ENCODE measurements around the gene PRPF39. TPM values are rescaled to one million over a fixed set of nuclear protein-coding genes. Genes with fewer than 3 reads are reported as not detected.

The PRPF39 gene
- total and polyA plus RNA-seq, 2 of the 13 experiments (the other 11 are each of a cell fraction or from before 2014, with no cell fraction given) = 44.2 to 65.0 TPM

DNA sequence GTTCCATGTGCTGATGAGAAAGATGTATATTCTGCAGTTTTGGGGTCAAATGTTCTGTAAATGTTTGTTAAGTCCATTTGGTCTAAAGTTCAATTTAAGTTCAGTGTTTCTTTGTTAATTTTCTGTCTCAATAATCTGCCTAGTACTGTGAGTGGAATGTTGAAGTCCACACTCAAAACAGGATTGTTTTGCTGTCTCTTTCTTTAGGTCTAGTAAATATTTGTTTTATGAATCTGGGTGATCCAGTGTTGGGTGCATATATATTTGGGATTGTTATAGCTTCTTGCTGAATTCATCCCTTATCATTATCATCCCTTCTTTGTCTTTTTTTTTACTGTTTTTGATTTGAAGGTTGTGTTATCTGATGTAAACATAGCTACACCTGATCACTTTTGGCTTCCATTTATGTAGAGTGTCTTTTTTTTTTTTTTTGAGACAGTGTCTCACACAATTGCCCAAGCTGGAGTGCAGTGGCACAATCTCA lies 26.0 kb upstream of the PRPF39 start (continued):
- TF ChIP-seq, protein P1, sequence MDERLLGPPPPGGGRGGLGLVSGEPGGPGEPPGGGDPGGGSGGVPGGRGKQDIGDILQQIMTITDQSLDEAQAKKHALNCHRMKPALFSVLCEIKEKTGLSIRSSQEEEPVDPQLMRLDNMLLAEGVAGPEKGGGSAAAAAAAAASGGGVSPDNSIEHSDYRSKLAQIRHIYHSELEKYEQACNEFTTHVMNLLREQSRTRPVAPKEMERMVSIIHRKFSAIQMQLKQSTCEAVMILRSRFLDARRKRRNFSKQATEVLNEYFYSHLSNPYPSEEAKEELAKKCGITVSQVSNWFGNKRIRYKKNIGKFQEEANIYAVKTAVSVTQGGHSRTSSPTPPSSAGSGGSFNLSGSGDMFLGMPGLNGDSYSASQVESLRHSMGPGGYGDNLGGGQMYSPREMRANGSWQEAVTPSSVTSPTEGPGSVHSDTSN (CRISPR knock-in tag; IDR thresholded peaks at IDR 0.05) = no peak
- TF ChIP-seq ZBTB38 (CRISPR knock-in tag; IDR thresholded peaks at IDR 0.05) = no peak
- TF ChIP-seq MTF2 (CRISPR knock-in tag; IDR thresholded peaks at IDR 0.05; ENCODE audit: borderline replicate concordance) = no peak
- TF ChIP-seq ZNF230 (CRISPR knock-in tag; IDR thresholded peaks at IDR 0.05) = no peak
- TF ChIP-seq, protein P2, sequence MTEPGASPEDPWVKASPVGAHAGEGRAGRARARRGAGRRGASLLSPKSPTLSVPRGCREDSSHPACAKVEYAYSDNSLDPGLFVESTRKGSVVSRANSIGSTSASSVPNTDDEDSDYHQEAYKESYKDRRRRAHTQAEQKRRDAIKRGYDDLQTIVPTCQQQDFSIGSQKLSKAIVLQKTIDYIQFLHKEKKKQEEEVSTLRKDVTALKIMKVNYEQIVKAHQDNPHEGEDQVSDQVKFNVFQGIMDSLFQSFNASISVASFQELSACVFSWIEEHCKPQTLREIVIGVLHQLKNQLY (CRISPR knock-in tag; IDR thresholded peaks at IDR 0.05) = no peak
- no peak for TF ChIP-seq HHEX (CRISPR knock-in tag; IDR thresholded peaks at IDR 0.05)
- TF ChIP-seq EEA1 (CRISPR knock-in tag; IDR thresholded peaks at IDR 0.05; ENCODE audit: borderline replicate concordance) = no peak
- TF ChIP-seq SMAD1 (CRISPR knock-in tag; IDR thresholded peaks at IDR 0.05; ENCODE audit: borderline replicate concordance, low read depth) = no peak
- TF ChIP-seq DPF2 (CRISPR knock-in tag; IDR thresholded peaks at IDR 0.05; ENCODE audit: borderline replicate concordance, low read depth) = no peak; the same call in 1 of the 2 replicates
- TF ChIP-seq KMT2A (CRISPR knock-in tag; IDR thresholded peaks at IDR 0.05) = no peak
- TF ChIP-seq NR2F1 (CRISPR knock-in tag; IDR thresholded peaks at IDR 0.05) = peak; percentile 65 to 84; a peak in 3 of 4 replicates
- no peak for TF ChIP-seq ZNF567 (CRISPR knock-in tag; IDR thresholded peaks at IDR 0.05; ENCODE audit: borderline replicate concordance)
- TF ChIP-seq TBL1XR1 (IDR thresholded peaks at IDR 0.05; ENCODE audit: borderline replicate concordance, low read length, partially characterized antibody) = no peak
- no peak for TF ChIP-seq ZNF354B (CRISPR knock-in tag; IDR thresholded peaks at IDR 0.05)
- TF ChIP-seq ZNF737 (CRISPR knock-in tag; IDR thresholded peaks at IDR 0.05; ENCODE audit: borderline replicate concordance) = no peak
- no peak for TF ChIP-seq ZNF33B (CRISPR knock-in tag; IDR thresholded peaks at IDR 0.05)
- TF ChIP-seq ZNF761 (CRISPR knock-in tag; conservative IDR thresholded peaks at IDR 0.05) = no peak
- no peak for TF ChIP-seq ZNF644 (CRISPR knock-in tag; IDR thresholded peaks at IDR 0.05; ENCODE audit: low read depth)
- TF ChIP-seq, protein P3, sequence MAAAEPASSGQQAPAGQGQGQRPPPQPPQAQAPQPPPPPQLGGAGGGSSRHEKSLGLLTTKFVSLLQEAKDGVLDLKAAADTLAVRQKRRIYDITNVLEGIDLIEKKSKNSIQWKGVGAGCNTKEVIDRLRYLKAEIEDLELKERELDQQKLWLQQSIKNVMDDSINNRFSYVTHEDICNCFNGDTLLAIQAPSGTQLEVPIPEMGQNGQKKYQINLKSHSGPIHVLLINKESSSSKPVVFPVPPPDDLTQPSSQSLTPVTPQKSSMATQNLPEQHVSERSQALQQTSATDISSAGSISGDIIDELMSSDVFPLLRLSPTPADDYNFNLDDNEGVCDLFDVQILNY (CRISPR knock-in tag; conservative IDR thresholded peaks at IDR 0.05) = no peak
- TF ChIP-seq KAT7 (CRISPR knock-in tag; IDR thresholded peaks at IDR 0.05; ENCODE audit: borderline replicate concordance) = no peak
- TF ChIP-seq ZNF878 (CRISPR knock-in tag; IDR thresholded peaks at IDR 0.05) = no peak
- no peak for TF ChIP-seq AHR (CRISPR knock-in tag; IDR thresholded peaks at IDR 0.05)
- TF ChIP-seq ZNF235 (CRISPR knock-in tag; IDR thresholded peaks at IDR 0.05; ENCODE audit: borderline replicate concordance) = no peak
- no peak for TF ChIP-seq ZNF121 (CRISPR knock-in tag; IDR thresholded peaks at IDR 0.05)
- no peak for TF ChIP-seq ZNF619 (CRISPR knock-in tag; IDR thresholded peaks at IDR 0.05)
- no peak for TF ChIP-seq ZNF260 (CRISPR knock-in tag; IDR thresholded peaks at IDR 0.05; ENCODE audit: borderline replicate concordance, low read depth)
- TF ChIP-seq CAMTA2 (CRISPR knock-in tag; IDR thresholded peaks at IDR 0.05; ENCODE audit: borderline replicate concordance) = no peak
- TF ChIP-seq ZNF292 (CRISPR knock-in tag; IDR thresholded peaks at IDR 0.05; ENCODE audit: borderline replicate concordance, low read depth) = no peak
- no peak for TF ChIP-seq TRIM24 (CRISPR knock-in tag; IDR thresholded peaks at IDR 0.05)
- no peak for TF ChIP-seq TCF7L2 (IDR thresholded peaks at IDR 0.05; ENCODE audit: low read depth, low read length)
- no peak for TF ChIP-seq KDM5A (IDR thresholded peaks at IDR 0.05; ENCODE audit: borderline replicate concordance, low read length)
- TF ChIP-seq ZNF792 (CRISPR knock-in tag; IDR thresholded peaks at IDR 0.05) = no peak
- no peak for TF ChIP-seq NFE2L1 (CRISPR knock-in tag; IDR thresholded peaks at IDR 0.05; ENCODE audit: borderline replicate concordance)

Data from HepG2 (cell line).